ENCODE results near the gene XRCC1.
A peak's percentile ranks its signal among the peaks of the same experiment; 100 is the strongest.
"Not testable (repeated sequence)": the region's sequence is repeated elsewhere in the genome, so short reads cannot be mapped to it uniquely, and the experiment has no call there.

Gene XRCC1

GRCh38 chr19:43519436-43520088 lies 55.8 kb downstream of the XRCC1 start (continued):
- TF ChIP-seq PRDM10 (tag by site-specific recombination; IDR thresholded peaks at IDR 0.05) (0 out of 2 replicates have a peak, but pooled peaks have one; percentile 33), ZNF561 (tag by site-specific recombination; IDR thresholded peaks at IDR 0.05; ENCODE audit: borderline replicate concordance) (peak; percentile 50; the same call in 1 of the 2 replicates), ZNF629 (tag by site-specific recombination; IDR thresholded peaks at IDR 0.05) (peak; percentile 38; the same call in 1 of the 2 replicates), ZNF660 (tag by site-specific recombination; IDR thresholded peaks at IDR 0.05) (peak; percentile 97), ZNF433 (tag by site-specific recombination; IDR thresholded peaks at IDR 0.05; ENCODE audit: low read depth) (no peak), ZNF121 (tag by site-specific recombination; IDR thresholded peaks at IDR 0.05) (peak; percentile 69), IKZF3 (tag by site-specific recombination; IDR thresholded peaks at IDR 0.05) (peak; percentile 86), ZNF658 (tag by site-specific recombination; IDR thresholded peaks at IDR 0.05) (no peak), ZNF404 (tag by site-specific recombination; IDR thresholded peaks at IDR 0.05) (no peak)

GRCh38 chr19:43518051-43518450 lies 57.3 kb downstream of the XRCC1 start:
- POLR2A ChIA-PET: interaction anchor here (0.7 to 2.6 kb wide), 7 partner anchors 14 to 79 kb away, joined by 3 to 10 read pairs (median 6); partner anchors contain the start of genes IRGQ, PHLDB3, ZNF575 and ZNF576
- CTCF ChIA-PET: interaction anchor here (0.7 to 14.5 kb wide), 22 partner anchors 8 to 576 kb away, joined by 3 to 749 read pairs (median 6); partner anchors contain the start of genes ETHE1, IRGQ, PHLDB3 and ZNF575

DNA sequence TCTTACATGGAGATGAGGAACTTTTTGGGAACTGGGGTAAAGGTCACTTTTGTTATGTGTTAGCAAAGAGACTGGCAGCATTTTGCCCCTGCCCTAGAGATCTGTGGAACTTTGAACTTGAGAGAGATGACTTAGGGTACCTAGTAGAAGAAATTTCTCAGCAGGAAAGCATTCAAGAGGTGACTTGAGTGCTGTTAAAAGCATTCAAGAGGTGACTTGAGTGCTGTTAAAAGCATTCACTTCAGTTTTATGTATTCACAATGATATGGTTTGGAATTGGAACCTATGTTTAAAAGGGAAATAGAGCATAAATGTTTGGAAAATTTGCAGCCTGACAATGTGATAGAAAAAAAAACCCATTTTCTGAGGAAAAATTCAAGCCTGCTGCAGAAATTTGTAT lies 62.9 kb downstream of the XRCC1 start:
- H3K27ac ChIP-seq (ENCODE audit: extremely low read depth, low read depth, low read length); H3K4me1 ChIP-seq (ENCODE audit: control insufficient read depth, insufficient read depth, low read length); POLR2A ChIA-PET; H3K4me3 ChIP-seq (ENCODE audit: low read depth, low read length); H3K9me3 ChIP-seq (ENCODE audit: control insufficient read depth, insufficient read depth, low read depth, low read length): not testable (repeated sequence)
- H3K36me3 ChIP-seq (ENCODE audit: control insufficient read depth in 2 of 2, insufficient read depth in 1 of 2, low read length in 2 of 2): peaks cover 13 to 26% of the 10 kb centered on the region in 2 experiments
- CTCF ChIA-PET: interaction anchor here (2.1 kb wide), 1 partner anchor 65 kb away, joined by 18 read pairs; no protein-coding TSS in a partner anchor

More at GRCh38 chr19:43518051-43518450, 57.3 kb downstream of the XRCC1 start:
- Histone ChIP-seq H3K9me3 (ENCODE audit: control insufficient read depth, insufficient read depth, low read depth, low read length) (no peaks in the 10 kb centered on the region; the same call in 1 of the 2 replicates), H3K27ac (ENCODE audit: extremely low read depth, low read depth, low read length) (no peak overlapping the region), H3K4me1 (ENCODE audit: control insufficient read depth, insufficient read depth, low read length) (peaks cover 3% of the 10 kb centered on the region; the same call in 1 of the 2 replicates), H3K36me3 (ENCODE audit: control insufficient read depth in 2 of 2, insufficient read depth in 1 of 2, low read length in 2 of 2) (peaks cover 0 to 15% of the 10 kb centered on the region in 2 experiments; a peak in 1 of 3 replicates), H3K4me3 (ENCODE audit: low read depth, low read length) (no peak overlapping the region)
- TF ChIP-seq, protein P1, sequence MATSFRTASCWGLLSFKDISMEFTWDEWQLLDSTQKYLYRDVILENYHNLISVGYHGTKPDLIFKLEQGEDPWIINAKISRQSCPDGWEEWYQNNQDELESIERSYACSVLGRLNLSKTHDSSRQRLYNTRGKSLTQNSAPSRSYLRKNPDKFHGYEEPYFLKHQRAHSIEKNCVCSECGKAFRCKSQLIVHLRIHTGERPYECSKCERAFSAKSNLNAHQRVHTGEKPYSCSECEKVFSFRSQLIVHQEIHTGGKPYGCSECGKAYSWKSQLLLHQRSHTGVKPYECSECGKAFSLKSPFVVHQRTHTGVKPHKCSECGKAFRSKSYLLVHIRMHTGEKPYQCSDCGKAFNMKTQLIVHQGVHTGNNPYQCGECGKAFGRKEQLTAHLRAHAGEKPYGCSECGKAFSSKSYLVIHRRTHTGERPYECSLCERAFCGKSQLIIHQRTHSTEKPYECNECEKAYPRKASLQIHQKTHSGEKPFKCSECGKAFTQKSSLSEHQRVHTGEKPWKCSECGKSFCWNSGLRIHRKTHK (tag by site-specific recombination; IDR thresholded peaks at IDR 0.05): no peak
- TF ChIP-seq SP7 (tag by site-specific recombination; IDR thresholded peaks at IDR 0.05): peak; percentile 95
- 0 out of 2 replicates have a peak, but pooled peaks have one; percentile 10 for TF ChIP-seq KLF8 (tag by site-specific recombination; IDR thresholded peaks at IDR 0.05)

- Histone ChIP-seq H3K4me1 (ENCODE audit: control insufficient read depth, insufficient read depth, low read length) (no peaks in the 10 kb centered on the region), H3K27ac (ENCODE audit: extremely low read depth, low read depth, low read length) (no peak overlapping the region), H3K9me3 (ENCODE audit: control insufficient read depth, insufficient read depth, low read depth, low read length) (no peaks in the 10 kb centered on the region; the same call in 1 of the 2 replicates), H3K36me3 (ENCODE audit: control insufficient read depth in 2 of 2, insufficient read depth in 1 of 2, low read length in 2 of 2) (peaks cover 13 to 21% of the 10 kb centered on the region in 2 experiments), H3K4me3 (ENCODE audit: low read depth, low read length) (no peak overlapping the region)
- CTCF ChIA-PET: interaction anchor here (0.9 to 11.9 kb wide), 4 partner anchors 8 to 79 kb away, joined by 3 to 97 read pairs (median 22); no protein-coding TSS in a partner anchor
- POLR2A ChIA-PET: interaction anchor here (0.6 to 1.5 kb wide), 2 partner anchors 11 to 15 kb away, joined by 3 to 6 read pairs; no protein-coding TSS in a partner anchor
- TF ChIP-seq ZNF776 (tag by site-specific recombination; IDR thresholded peaks at IDR 0.05; ENCODE audit: borderline replicate concordance) (no peak), YY2 (tag by site-specific recombination; IDR thresholded peaks at IDR 0.05) (no peak), ZNF768 (tag by site-specific recombination; IDR thresholded peaks at IDR 0.05) (no peak), ZFHX2 (tag by site-specific recombination; conservative IDR thresholded peaks at IDR 0.05) (no peak), KLF9 (tag by site-specific recombination; IDR thresholded peaks at IDR 0.05; ENCODE audit: low read depth) (no peak), ZNF394 (tag by site-specific recombination; IDR thresholded peaks at IDR 0.05; ENCODE audit: borderline replicate concordance) (no peak), SP2 (tag by site-specific recombination; IDR thresholded peaks at IDR 0.05) (no peak)
- TF ChIP-seq, protein P2, sequence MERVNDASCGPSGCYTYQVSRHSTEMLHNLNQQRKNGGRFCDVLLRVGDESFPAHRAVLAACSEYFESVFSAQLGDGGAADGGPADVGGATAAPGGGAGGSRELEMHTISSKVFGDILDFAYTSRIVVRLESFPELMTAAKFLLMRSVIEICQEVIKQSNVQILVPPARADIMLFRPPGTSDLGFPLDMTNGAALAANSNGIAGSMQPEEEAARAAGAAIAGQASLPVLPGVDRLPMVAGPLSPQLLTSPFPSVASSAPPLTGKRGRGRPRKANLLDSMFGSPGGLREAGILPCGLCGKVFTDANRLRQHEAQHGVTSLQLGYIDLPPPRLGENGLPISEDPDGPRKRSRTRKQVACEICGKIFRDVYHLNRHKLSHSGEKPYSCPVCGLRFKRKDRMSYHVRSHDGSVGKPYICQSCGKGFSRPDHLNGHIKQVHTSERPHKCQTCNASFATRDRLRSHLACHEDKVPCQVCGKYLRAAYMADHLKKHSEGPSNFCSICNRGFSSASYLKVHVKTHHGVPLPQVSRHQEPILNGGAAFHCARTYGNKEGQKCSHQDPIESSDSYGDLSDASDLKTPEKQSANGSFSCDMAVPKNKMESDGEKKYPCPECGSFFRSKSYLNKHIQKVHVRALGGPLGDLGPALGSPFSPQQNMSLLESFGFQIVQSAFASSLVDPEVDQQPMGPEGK (tag by site-specific recombination; IDR thresholded peaks at IDR 0.05): no peak
- TF ChIP-seq, protein P3, sequence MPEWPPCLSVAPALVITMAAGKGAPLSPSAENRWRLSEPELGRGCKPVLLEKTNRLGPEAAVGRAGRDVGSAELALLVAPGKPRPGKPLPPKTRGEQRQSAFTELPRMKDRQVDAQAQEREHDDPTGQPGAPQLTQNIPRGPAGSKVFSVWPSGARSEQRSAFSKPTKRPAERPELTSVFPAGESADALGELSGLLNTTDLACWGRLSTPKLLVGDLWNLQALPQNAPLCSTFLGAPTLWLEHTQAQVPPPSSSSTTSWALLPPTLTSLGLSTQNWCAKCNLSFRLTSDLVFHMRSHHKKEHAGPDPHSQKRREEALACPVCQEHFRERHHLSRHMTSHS (tag by site-specific recombination; IDR thresholded peaks at IDR 0.05): no peak
Observed at GRCh38 chr19:43511324-43511723, 64.0 kb downstream of the XRCC1 start.

All from HEK293 (cell line).